ENCODE measurements around the gene TACR2. TPM values are rescaled to one million over a fixed set of nuclear protein-coding genes. Genes with fewer than 3 reads are reported as not detected.
A peak's percentile ranks its signal among the peaks of the same experiment; 100 is the strongest.

TACR2 gene
- total and polyA plus RNA-seq, 8 donors = 0.56 to 133 (median 14.3) TPM; not detected in 1

DNA sequence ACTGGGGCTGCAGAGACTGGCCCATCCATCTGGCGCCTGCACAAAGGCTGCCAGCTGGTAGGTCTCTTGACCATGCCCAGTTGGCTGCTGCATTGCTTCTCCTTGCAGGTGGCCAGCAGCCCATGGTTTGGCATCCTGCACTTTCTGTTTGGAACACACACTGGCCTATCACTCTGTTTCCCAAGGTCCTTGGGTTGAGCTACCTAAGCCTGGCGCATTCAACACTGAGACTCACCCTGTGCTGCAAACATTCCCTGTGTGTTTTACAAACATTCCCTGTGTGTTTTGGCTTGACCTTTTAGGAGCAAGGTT, 55.5 kb downstream of the TACR2 start:
- WGBS, 5 donors = 38 to 61% (median 50%) methylated on average over 2 of the region's 2 CpGs
- no peaks in the 10 kb centered on the region for H3K27me3 ChIP-seq
- H3K36me3 ChIP-seq = peaks cover 12 to 35% (median 22%) of the 10 kb centered on the region in 4 donors
- TF ChIP-seq POLR2AphosphoS5 (IDR thresholded peaks at IDR 0.05) (peak; percentile 25 to 84 (median 68)), EP300 (IDR thresholded peaks at IDR 0.05) (no peak)
- peak overlapping the region in 1 of 4 donors; percentile 12 for H3K4me3 ChIP-seq
- H3K27ac ChIP-seq = peak overlapping the region; percentile 83 to 89 (median 86)
- intact Hi-C loops (cut with DNase I; ENCODE audit: low total_unique reads) = no loop called here
- peak in 1 of 2 donors; percentile 92 for DNase-seq
- peaks cover 43 to 85% (median 63%) of the 10 kb centered on the region in 4 donors for H3K4me1 ChIP-seq
- H3K9me3 ChIP-seq = no peaks in the 10 kb centered on the region

DNA sequence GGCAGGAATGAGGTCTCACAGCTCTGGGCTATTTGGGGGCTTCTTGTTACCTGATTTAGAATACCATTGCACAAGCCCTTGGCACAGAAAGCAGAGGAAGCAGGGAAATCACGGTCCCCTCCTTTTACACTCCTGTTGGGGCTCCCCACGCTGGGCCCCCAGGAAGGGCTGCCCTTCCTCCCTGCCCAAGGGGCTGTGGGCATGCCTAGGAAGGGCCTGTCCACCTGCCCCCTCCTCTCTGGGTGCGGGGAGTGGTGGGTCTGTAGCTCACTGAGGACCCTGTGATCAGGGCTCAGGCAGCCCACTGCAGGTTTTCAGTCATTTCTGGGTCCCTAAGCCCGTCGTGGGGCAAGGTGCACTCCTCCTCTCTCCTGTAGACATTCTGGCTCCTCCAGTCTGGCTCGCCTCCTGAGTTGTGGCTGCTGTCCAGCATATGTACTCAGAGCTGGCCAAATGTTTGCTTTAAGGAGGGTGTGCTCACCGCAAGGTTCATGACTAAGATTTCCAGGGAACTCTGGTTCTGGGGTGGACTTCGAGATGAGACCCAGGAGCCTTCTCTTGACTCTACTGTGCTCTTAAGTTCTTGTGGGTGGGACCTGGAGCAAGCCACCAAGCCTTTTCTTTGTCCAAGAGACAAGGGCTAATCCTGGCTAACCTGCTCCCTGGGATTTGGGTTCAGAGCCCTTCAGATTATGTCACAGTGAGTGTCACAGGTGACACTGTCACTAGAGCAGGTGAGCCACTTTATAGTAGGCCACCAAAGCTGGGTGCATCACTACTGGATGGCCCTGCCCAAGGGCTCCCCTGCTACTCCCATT, 56.0 kb downstream of the TACR2 start:
- peak; percentile 40 to 90 (median 71) for TF ChIP-seq POLR2AphosphoS5 (IDR thresholded peaks at IDR 0.05)
- TF ChIP-seq, protein P1, sequence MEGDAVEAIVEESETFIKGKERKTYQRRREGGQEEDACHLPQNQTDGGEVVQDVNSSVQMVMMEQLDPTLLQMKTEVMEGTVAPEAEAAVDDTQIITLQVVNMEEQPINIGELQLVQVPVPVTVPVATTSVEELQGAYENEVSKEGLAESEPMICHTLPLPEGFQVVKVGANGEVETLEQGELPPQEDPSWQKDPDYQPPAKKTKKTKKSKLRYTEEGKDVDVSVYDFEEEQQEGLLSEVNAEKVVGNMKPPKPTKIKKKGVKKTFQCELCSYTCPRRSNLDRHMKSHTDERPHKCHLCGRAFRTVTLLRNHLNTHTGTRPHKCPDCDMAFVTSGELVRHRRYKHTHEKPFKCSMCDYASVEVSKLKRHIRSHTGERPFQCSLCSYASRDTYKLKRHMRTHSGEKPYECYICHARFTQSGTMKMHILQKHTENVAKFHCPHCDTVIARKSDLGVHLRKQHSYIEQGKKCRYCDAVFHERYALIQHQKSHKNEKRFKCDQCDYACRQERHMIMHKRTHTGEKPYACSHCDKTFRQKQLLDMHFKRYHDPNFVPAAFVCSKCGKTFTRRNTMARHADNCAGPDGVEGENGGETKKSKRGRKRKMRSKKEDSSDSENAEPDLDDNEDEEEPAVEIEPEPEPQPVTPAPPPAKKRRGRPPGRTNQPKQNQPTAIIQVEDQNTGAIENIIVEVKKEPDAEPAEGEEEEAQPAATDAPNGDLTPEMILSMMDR (IDR thresholded peaks at IDR 0.05) = no peak
- Histone ChIP-seq H3K4me1 (peaks cover 43 to 85% (median 62%) of the 10 kb centered on the region in 4 donors), H3K4me3 (peak overlapping the region in 1 of 4 donors; percentile 12), H3K27ac (peak overlapping the region; percentile 83 to 89 (median 86)), H3K36me3 (peaks cover 7 to 29% (median 16%) of the 10 kb centered on the region in 4 donors), H3K27me3 (no peaks in the 10 kb centered on the region), H3K9me3 (no peaks in the 10 kb centered on the region)
- peak; percentile 92 to 94 for DNase-seq
- intact Hi-C loops (cut with DNase I; ENCODE audit: low total_unique reads) = no loop called here
- WGBS, 5 donors = 20 to 40% (median 31%) methylated on average over 6 to 8 of the region's 8 CpGs

DNA sequence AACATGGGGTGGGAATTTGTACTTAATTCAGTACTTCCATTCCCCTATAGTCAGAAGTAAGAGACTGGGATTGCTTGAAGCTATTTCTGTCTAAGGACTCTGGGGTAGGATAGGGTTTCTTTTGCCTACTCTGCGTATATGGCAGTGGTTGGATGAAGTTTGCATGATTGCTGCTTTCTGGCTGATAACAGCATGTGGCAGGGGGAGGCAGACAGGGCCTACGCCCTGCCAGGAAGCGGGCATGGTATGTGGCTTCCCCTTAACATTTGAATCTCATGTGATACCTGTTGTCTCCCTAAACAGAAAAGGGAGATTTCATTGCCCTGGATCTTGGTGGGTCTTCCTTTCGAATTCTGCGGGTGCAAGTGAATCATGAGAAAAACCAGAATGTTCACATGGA, 57.1 kb downstream of the TACR2 start:
- H3K4me1 ChIP-seq = peaks cover 43 to 78% (median 62%) of the 10 kb centered on the region in 4 donors
- H3K36me3 ChIP-seq = peaks cover 0 to 18% (median 5%) of the 10 kb centered on the region in 4 donors
- 50 to 74% (median 67%) methylated on average over 5 of the region's 5 CpGs for WGBS, 5 donors
- no peak overlapping the region for H3K4me3 ChIP-seq
- H3K27ac ChIP-seq = peak overlapping the region; percentile 83 to 89 (median 86)
- TF ChIP-seq POLR2A (IDR thresholded peaks at IDR 0.05) = no peak
- no peak for TF ChIP-seq POLR2AphosphoS5 (IDR thresholded peaks at IDR 0.05)
- TF ChIP-seq, protein P1 (IDR thresholded peaks at IDR 0.05) = no peak
- TF ChIP-seq EP300 (IDR thresholded peaks at IDR 0.05) = no peak
- H3K9me3 ChIP-seq = no peaks in the 10 kb centered on the region
- DNase-seq = peak in 1 of 2 donors; percentile 31
- H3K27me3 ChIP-seq = no peaks in the 10 kb centered on the region
- intact Hi-C loops (cut with DNase I; ENCODE audit: low total_unique reads) = no loop called here

DNA sequence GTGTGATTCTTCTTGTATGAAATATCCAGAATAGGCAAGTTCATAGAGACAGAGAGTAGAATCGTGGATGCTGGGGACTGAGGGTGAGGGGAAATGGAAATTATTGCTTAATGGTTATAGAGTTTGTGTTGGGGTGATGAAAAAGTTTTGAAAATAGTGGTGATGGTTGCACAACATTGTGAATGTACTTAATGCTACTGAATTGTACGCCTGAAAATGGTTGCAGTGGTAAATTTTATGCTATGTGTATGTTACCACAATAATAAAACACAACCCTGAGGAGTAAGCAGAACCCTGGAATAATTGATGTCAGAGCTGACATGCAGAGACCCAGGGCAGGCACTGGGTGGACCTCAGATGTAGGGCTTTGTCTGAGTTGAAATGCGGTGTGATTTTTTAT, 57.6 kb downstream of the TACR2 start:
- Histone ChIP-seq H3K4me1 (peaks cover 43 to 73% (median 60%) of the 10 kb centered on the region in 4 donors), H3K36me3 (peaks cover 0 to 13% (median 2%) of the 10 kb centered on the region in 4 donors), H3K4me3 (no peak overlapping the region), H3K9me3 (no peaks in the 10 kb centered on the region), H3K27me3 (no peaks in the 10 kb centered on the region), H3K27ac (peak overlapping the region in 4 of 5 donors; percentile 83 to 89 (median 85))
- WGBS, 5 donors = 77 to 87% (median 85%) methylated on average over 3 of the region's 3 CpGs
- TF ChIP-seq POLR2A (IDR thresholded peaks at IDR 0.05) = no peak
- TF ChIP-seq, protein P1 (IDR thresholded peaks at IDR 0.05) = no peak
- no peak for DNase-seq
- intact Hi-C loops (cut with DNase I; ENCODE audit: low total_unique reads) = no loop called here
